Spleen (tissue), 11 donors: ENCODE results near the gene TFAP2B. TPM values are rescaled to one million over a fixed set of nuclear protein-coding genes. Genes with fewer than 3 reads are reported as not detected.

Experiments
- DNase-seq: peaks from one replicate; pipeline ENCODE4 v3.0.0-alpha.2; 2020
- H3K27ac ChIP-seq, 8 donors: fragments of 200-600 bp; sonication (generic) in 7 of 8; 1 replicate in 4 of 8; 2 replicates in 4 of 8; pipeline versions ENCODE4 v1.5.0 to v1.8.0; 2016 to 2021; ENCODE audit warnings: inconsistent platforms in 4 of 8, mild to moderate bottlenecking in 4 of 8, moderate library complexity in 1 of 8
- H3K27me3 ChIP-seq, 7 donors: fragments of 200-600 bp; sonication (generic) in 6 of 7; replicated peaks in 1 of 7; 1 replicate in 4 of 7; 2 replicates in 3 of 7; pipeline versions ENCODE4 v1.5.0 to v1.8.0; 2016 to 2021; ENCODE audit warnings: inconsistent platforms in 3 of 7, mild to moderate bottlenecking in 1 of 7
- H3K36me3 ChIP-seq, 6 donors: fragments of 200-600 bp; sonication (generic) in 5 of 6; 1 replicate in 4 of 6; 2 replicates in 2 of 6; pipeline versions ENCODE4 v1.5.0 to v1.8.0; 2016 to 2021; ENCODE audit warnings: inconsistent platforms in 2 of 6
- H3K4me1 ChIP-seq, 6 donors: fragments of 200-600 bp; sonication (generic) in 5 of 6; 1 replicate in 3 of 6; 2 replicates in 3 of 6; pipeline versions ENCODE4 v1.5.0 to v1.8.0; 2016 to 2021; ENCODE audit warnings: inconsistent platforms in 3 of 6
- H3K4me3 ChIP-seq, 8 donors: fragments of 200-600 bp; sonication (generic) in 7 of 8; 1 replicate in 4 of 8; 2 replicates in 4 of 8; pipeline versions ENCODE4 v1.5.0 to v1.8.0; 2016 to 2021; ENCODE audit warnings: inconsistent platforms in 4 of 8, mild to moderate bottlenecking in 4 of 8, moderate library complexity in 2 of 8
- H3K9me3 ChIP-seq, 8 donors: fragments of 200-600 bp; sonication (generic) in 7 of 8; 1 replicate in 4 of 8; 2 replicates in 4 of 8; pipeline versions ENCODE4 v1.5.0 to v1.8.0; 2016 to 2021; ENCODE audit warnings: inconsistent platforms in 4 of 8
- POLR2A ChIP-seq, 3 donors: fragments of 450-650 bp; IDR thresholded peaks; one replicate each; pipeline ENCODE4 v1.5.1; 2017; ENCODE audit warnings: antibody characterized with exemption in 3 of 3, mild to moderate bottlenecking in 1 of 3
- POLR2AphosphoS5 ChIP-seq, 3 donors: sonication (generic); formaldehyde crosslinking; IDR thresholded peaks; one replicate each; pipeline ENCODE4 v1.5.1; 2017; ENCODE audit warnings: antibody characterized with exemption in 3 of 3
- WGBS, 5 donors: extraction: QIAGEN DNeasy Blood & Tissue Kit in 3 of 5; methylation state at CpG; one replicate each; pipeline versions ENCODE4 v1.1.5 to v1.1.7; 2013 to 2018; 5-methylcytosine and 5-hydroxymethylcytosine counted together
- intact Hi-C: fragments of 100-400 bp; cut with DNase I; formaldehyde crosslinking; loops from one replicate; pipeline ENCODE4 v1.15.0; 2023; ENCODE audit warnings: low total_unique reads
- polyA plus RNA-seq, 3 donors: library from polyadenylated mRNA; stranded (reverse); fragments of 200-250 nt; gene quantifications; one replicate each; pipeline ENCODE4 v1.2.1, GENCODE V29; 2013
- total RNA-seq, 7 donors: library from RNA; depleted of rRNA in 3 of 7; stranded (reverse); fragments of >200 nt in 3 of 7; fragmentation: NEBNext Ultra II Directional in 4 of 7; extraction: Animal tissue kit (Norgen Biotek cat#: 25700) in 4 of 7; gene quantifications; one replicate each; pipeline versions ENCODE4 v1.1.0 to v1.2.1, GENCODE V29; 2016 to 2021
- TF ChIP-seq, protein P1 (sequence below), 11 experiments: fragments of 200-600 bp in 7 of 11; fragments of 450-650 bp in 4 of 11; sonication (generic) in 4 of 11; IDR thresholded peaks in 8 of 11; conservative IDR thresholded peaks in 3 of 11; 1 replicate in 7 of 11; 2 replicates in 4 of 11; pipeline versions ENCODE4 v1.4.0 to v1.8.0; 2016 to 2021; ENCODE audit warnings: antibody characterized with exemption in 11 of 11, inconsistent platforms in 4 of 11, mild to moderate bottlenecking in 1 of 11
- donor health status: healthy with polysubstance abuse.
- donor health status: DM: no; HTN: no; CAD: no; lungs with moderate emphysema.
- donor health status: DM: no; HTN: no; CAD: no.
- donor health status: Bipolar disorder and iron deficiency.
- donor health status: healthy.
- donor health status: DM: no; HTN: no; CAD: no.
- donor health status: DM: yes; HTN: yes; CAD: no.

Gene TFAP2B
- total and polyA plus RNA-seq, 10 donors: not detected

- Histone ChIP-seq H3K27me3 (peaks cover 6 to 100% (median 97%) of the 10 kb centered on the region in 7 donors), H3K4me3 (no peak overlapping the region), H3K4me1 (peaks cover 0 to 6% (median 0%) of the 10 kb centered on the region in 6 donors), H3K27ac (no peak overlapping the region), H3K36me3 (no peaks in the 10 kb centered on the region), H3K9me3 (peaks cover 0 to 2% (median 0%) of the 10 kb centered on the region in 8 donors)
- 13 to 19% (median 16%) methylated on average over 15 of the region's 15 CpGs for WGBS, 5 donors
- DNase-seq: no peak
- intact Hi-C loops: no loop called here
- TF ChIP-seq, protein P1, sequence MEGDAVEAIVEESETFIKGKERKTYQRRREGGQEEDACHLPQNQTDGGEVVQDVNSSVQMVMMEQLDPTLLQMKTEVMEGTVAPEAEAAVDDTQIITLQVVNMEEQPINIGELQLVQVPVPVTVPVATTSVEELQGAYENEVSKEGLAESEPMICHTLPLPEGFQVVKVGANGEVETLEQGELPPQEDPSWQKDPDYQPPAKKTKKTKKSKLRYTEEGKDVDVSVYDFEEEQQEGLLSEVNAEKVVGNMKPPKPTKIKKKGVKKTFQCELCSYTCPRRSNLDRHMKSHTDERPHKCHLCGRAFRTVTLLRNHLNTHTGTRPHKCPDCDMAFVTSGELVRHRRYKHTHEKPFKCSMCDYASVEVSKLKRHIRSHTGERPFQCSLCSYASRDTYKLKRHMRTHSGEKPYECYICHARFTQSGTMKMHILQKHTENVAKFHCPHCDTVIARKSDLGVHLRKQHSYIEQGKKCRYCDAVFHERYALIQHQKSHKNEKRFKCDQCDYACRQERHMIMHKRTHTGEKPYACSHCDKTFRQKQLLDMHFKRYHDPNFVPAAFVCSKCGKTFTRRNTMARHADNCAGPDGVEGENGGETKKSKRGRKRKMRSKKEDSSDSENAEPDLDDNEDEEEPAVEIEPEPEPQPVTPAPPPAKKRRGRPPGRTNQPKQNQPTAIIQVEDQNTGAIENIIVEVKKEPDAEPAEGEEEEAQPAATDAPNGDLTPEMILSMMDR (IDR thresholded peaks at IDR 0.05 in 8 of 11, conservative IDR thresholded peaks at IDR 0.05 in 3 of 11): no peak
- TF ChIP-seq POLR2AphosphoS5 (IDR thresholded peaks at IDR 0.05) (no peak), POLR2A (IDR thresholded peaks at IDR 0.05) (no peak)
Measured at GRCh38 chr6:50840112-50840810, 21.6 kb downstream of the TFAP2B start.

DNA sequence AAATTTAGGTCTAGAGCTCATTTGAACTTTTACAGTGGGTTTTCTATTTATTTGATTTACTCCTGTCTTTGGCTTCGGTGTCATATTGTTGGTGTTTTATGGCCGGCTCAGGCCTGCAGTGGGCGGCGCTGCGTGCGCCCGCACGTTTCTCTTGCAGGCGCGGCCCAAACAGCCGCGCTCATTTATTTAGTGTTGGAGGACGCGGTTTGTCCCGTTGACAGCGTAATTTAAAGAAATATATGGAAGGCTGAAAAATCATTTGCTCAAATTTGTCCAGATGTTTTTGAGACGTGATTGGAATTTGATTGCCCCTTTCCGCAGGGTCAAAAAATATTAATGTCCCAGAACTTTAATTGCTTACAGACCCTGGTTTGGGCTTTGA is 22.1 kb downstream of the TFAP2B start:
- TF ChIP-seq POLR2A (IDR thresholded peaks at IDR 0.05) (no peak), POLR2AphosphoS5 (IDR thresholded peaks at IDR 0.05) (no peak)
- TF ChIP-seq, protein P1 (IDR thresholded peaks at IDR 0.05 in 8 of 11, conservative IDR thresholded peaks at IDR 0.05 in 3 of 11): no peak
- intact Hi-C loops: no loop called here
- peaks cover 0 to 5% (median 0%) of the 10 kb centered on the region in 8 donors for H3K9me3 ChIP-seq
- H3K4me3 ChIP-seq: no peak overlapping the region
- H3K36me3 ChIP-seq: no peaks in the 10 kb centered on the region
- peaks cover 6 to 100% (median 97%) of the 10 kb centered on the region in 7 donors for H3K27me3 ChIP-seq
- 6 to 11% (median 10%) methylated on average over 18 of the region's 18 CpGs for WGBS, 5 donors
- no peak overlapping the region for H3K27ac ChIP-seq
- no peak for DNase-seq
- H3K4me1 ChIP-seq: peaks cover 0 to 5% (median 0%) of the 10 kb centered on the region in 6 donors

- Histone ChIP-seq H3K4me1 (peaks cover 0 to 3% (median 0%) of the 10 kb centered on the region in 6 donors), H3K36me3 (no peaks in the 10 kb centered on the region), H3K4me3 (peak overlapping the region in 1 of 8 donors; percentile 16), H3K27me3 (peaks cover 6 to 100% (median 95%) of the 10 kb centered on the region in 7 donors), H3K27ac (no peak overlapping the region), H3K9me3 (peaks cover 0 to 10% (median 0%) of the 10 kb centered on the region in 8 donors)
- intact Hi-C loops: no loop called here
- TF ChIP-seq POLR2A (IDR thresholded peaks at IDR 0.05): no peak
- no peak for TF ChIP-seq POLR2AphosphoS5 (IDR thresholded peaks at IDR 0.05)
- TF ChIP-seq, protein P1 (IDR thresholded peaks at IDR 0.05 in 8 of 11, conservative IDR thresholded peaks at IDR 0.05 in 3 of 11): no peak
- no peak for DNase-seq
- 14 to 19% (median 15%) methylated on average over 7 of the region's 7 CpGs for WGBS, 5 donors
Measured at GRCh38 chr6:50842446-50842845, 23.8 kb downstream of the TFAP2B start.

GRCh38 chr6:50842861-50843384 is 24.3 kb downstream of the TFAP2B start:
- intact Hi-C loops: no loop called here
- Histone ChIP-seq H3K27ac (no peak overlapping the region), H3K9me3 (peaks cover 0 to 10% (median 0%) of the 10 kb centered on the region in 8 donors), H3K4me1 (peaks cover 0 to 3% (median 0%) of the 10 kb centered on the region in 6 donors), H3K4me3 (peak overlapping the region in 1 of 8 donors; percentile 16), H3K36me3 (no peaks in the 10 kb centered on the region), H3K27me3 (peaks cover 6 to 100% (median 95%) of the 10 kb centered on the region in 7 donors)
- DNase-seq: no peak
- TF ChIP-seq POLR2AphosphoS5 (IDR thresholded peaks at IDR 0.05): no peak
- TF ChIP-seq POLR2A (IDR thresholded peaks at IDR 0.05): no peak
- TF ChIP-seq, protein P1 (IDR thresholded peaks at IDR 0.05 in 8 of 11, conservative IDR thresholded peaks at IDR 0.05 in 3 of 11): no peak
- 5 to 12% (median 10%) methylated on average over 26 to 32 of the region's 32 CpGs for WGBS, 5 donors
